HCT116 (cell line): Measurements from ENCODE around the gene ZC3HAV1. TPM values are rescaled to one million over a fixed set of nuclear protein-coding genes. Genes with fewer than 3 reads are reported as not detected.

Experiments
- ATAC-seq: fragments of 200-7000 bp; cut with Tn5 transposase; 2 replicates; pipeline ENCODE4 v1.9.1; 2020; ENCODE audit warnings: mild to moderate bottlenecking, moderate library complexity
- BruUV-seq: library from RNA; stranded (reverse); fragments of 400-500 nt; replicated peaks from 2 replicates; lab custom pipeline; 2021; lab: Mats Ljungman, UMichigan
- CTCF ChIA-PET: fragments of 300-600 bp; sonication (Branson Sonifier 250); formaldehyde crosslinking; loops from one replicate; lab custom pipeline; 2021; ENCODE audit warnings: antibody characterized with exemption; lab: Charles Lee
- POLR2A ChIA-PET: fragments of 300-600, 350-600 bp; sonication (Branson Sonifier 250); formaldehyde crosslinking; loops from one replicate; lab custom pipeline; 2021; ENCODE audit warnings: antibody characterized with exemption; lab: Charles Lee
- RAD21 ChIA-PET, 2 experiments: fragments of 300-600 bp; sonication (Branson Sonifier 250); formaldehyde crosslinking; loops; one replicate each; lab custom pipeline; 2023; ENCODE audit warnings: low total read pairs in 2 of 2; ENCODE audit not compliant: uncharacterized antibody in 2 of 2, unreplicated experiment in 2 of 2, low non-redundant PET in 1 of 2; lab: Charles Lee
- DNase-seq: peaks from one replicate; pipeline ENCODE4 v3.0.0-alpha.2; 2010; ENCODE audit warnings: low read depth, low spot score
- H2AFZ ChIP-seq: fragments of 200-600 bp; shearing (Covaris generic), sonication (generic); 2 replicates; pipeline ENCODE4 v1.6.1; 2017; ENCODE audit warnings: low read depth, mixed run types, mixed read lengths, antibody characterized with exemption, low read length; ENCODE audit not compliant: poor library complexity, severe bottlenecking
- H3K27ac ChIP-seq: 2 replicates; pipeline ENCODE4 v1.5.1; 2012; ENCODE audit warnings: low read depth, low read length
- H3K27me3 ChIP-seq: fragments of 200-600 bp; sonication (generic); 2 replicates; pipeline ENCODE4 v1.6.1; 2016; ENCODE audit warnings: mixed run types, low read length, mixed read lengths; ENCODE audit not compliant: insufficient read depth
- H3K36me3 ChIP-seq, 2 experiments: fragments of 200-500 bp in 1 of 2; fragments of 200-600 bp in 1 of 2; sonication (Bioruptor generic) in 1 of 2; sonication (generic) in 1 of 2; 2 replicates each; pipeline versions ENCODE4 v1.5.1 to v1.6.1; 2014 to 2016; ENCODE audit warnings: low read length in 2 of 2, inconsistent platforms in 1 of 2, mixed read lengths in 1 of 2, mixed run types in 1 of 2; ENCODE audit not compliant: insufficient read depth in 2 of 2, control insufficient read depth in 1 of 2
- H3K4me1 ChIP-seq, 2 experiments: fragments of 200-600 bp in 1 of 2; sonication (generic) in 1 of 2; 2 replicates each; pipeline versions ENCODE4 v1.5.1 to v1.6.1; 2012 to 2017; ENCODE audit warnings: low read length in 2 of 2, inconsistent platforms in 1 of 2, mild to moderate bottlenecking in 1 of 2, mixed read lengths in 1 of 2, mixed run types in 1 of 2, moderate library complexity in 1 of 2; ENCODE audit not compliant: insufficient read depth in 2 of 2, control insufficient read depth in 1 of 2
- H3K4me2 ChIP-seq: fragments of 200-600 bp; sonication (generic); 2 replicates; pipeline ENCODE4 v1.6.1; 2017; ENCODE audit warnings: mixed run types, low read length, mixed read lengths
- H3K4me3 ChIP-seq, 2 experiments: fragments of 200-600 bp in 1 of 2; sonication (generic) in 1 of 2; replicated peaks in 1 of 2; 2 replicates each; pipeline ENCODE4 v1.5.1; 2011 to 2016; ENCODE audit warnings: low read length in 2 of 2, control low read depth in 1 of 2, low read depth in 1 of 2, mild to moderate bottlenecking in 1 of 2, mixed read lengths in 1 of 2, mixed run types in 1 of 2
- H3K79me2 ChIP-seq: fragments of 200-600 bp; sonication (generic); 2 replicates; pipeline ENCODE4 v1.6.1; 2017; ENCODE audit warnings: mild to moderate bottlenecking, mixed run types, low read length, moderate library complexity, mixed read lengths; ENCODE audit not compliant: insufficient read depth
- H3K9ac ChIP-seq: fragments of 200-600 bp; sonication (generic); 2 replicates; pipeline ENCODE4 v1.6.1; 2016; ENCODE audit warnings: low read length, mixed read lengths
- H3K9me2 ChIP-seq: fragments of 200-600 bp; sonication (generic), shearing (Covaris generic); 2 replicates; pipeline ENCODE4 v1.6.1; 2017; ENCODE audit warnings: mixed run types, mild to moderate bottlenecking, moderate library complexity; ENCODE audit not compliant: insufficient read depth
- H3K9me3 ChIP-seq, 2 experiments: fragments of 200-500 bp in 1 of 2; fragments of 200-600 bp in 1 of 2; sonication (Bioruptor generic) in 1 of 2; sonication (generic) in 1 of 2; 2 replicates each; pipeline ENCODE4 v1.6.1; 2014 to 2017; ENCODE audit warnings: low read length in 2 of 2, mixed read lengths in 2 of 2, inconsistent platforms in 1 of 2, low read depth in 1 of 2, mild to moderate bottlenecking in 1 of 2, mixed run types in 1 of 2, moderate library complexity in 1 of 2; ENCODE audit not compliant: control insufficient read depth in 1 of 2, insufficient read depth in 1 of 2
- H4K20me1 ChIP-seq: fragments of 200-600 bp; sonication (generic), shearing (Covaris generic); 2 replicates; pipeline ENCODE4 v1.6.1; 2017; ENCODE audit warnings: mixed run types, mild to moderate bottlenecking, moderate library complexity; ENCODE audit not compliant: insufficient read depth
- ATF3 ChIP-seq: IDR thresholded peaks from 2 replicates; pipeline ENCODE4 v1.6.1; 2012
- CBX3 ChIP-seq: IDR thresholded peaks from 2 replicates; pipeline ENCODE4 v1.6.1; 2012; ENCODE audit warnings: low read depth
- CEBPB ChIP-seq: IDR thresholded peaks from 2 replicates; pipeline ENCODE4 v1.6.1; 2012; ENCODE audit warnings: low read depth
- EGR1 ChIP-seq: IDR thresholded peaks from 2 replicates; pipeline ENCODE4 v1.6.1; 2012; ENCODE audit warnings: low read depth
- EZH2phosphoT487 ChIP-seq: fragments of 200-600 bp; IDR thresholded peaks from 2 replicates; pipeline ENCODE4 v1.6.1; 2018; ENCODE audit warnings: antibody characterized with exemption, borderline replicate concordance
- FOSL1 ChIP-seq: IDR thresholded peaks from 2 replicates; pipeline ENCODE4 v1.6.1; 2012; ENCODE audit warnings: low read depth
- POLR2AphosphoS5 ChIP-seq: IDR thresholded peaks from 2 replicates; pipeline ENCODE4 v1.6.1; 2011; ENCODE audit warnings: mild to moderate bottlenecking, low read depth, low read length, moderate library complexity
- YY1 ChIP-seq: IDR thresholded peaks from 2 replicates; pipeline ENCODE4 v1.6.1; 2011; ENCODE audit warnings: low read length, low read depth, moderate library complexity, mild to moderate bottlenecking; ENCODE audit not compliant: insufficient replicate concordance; ENCODE audit errors: extremely low read depth
- ZFX ChIP-seq: fragments of 450-650 bp; IDR thresholded peaks from 2 replicates; pipeline ENCODE4 v1.6.1; 2017
- intact Hi-C: fragments of 100-400 bp; cut with micrococcal nuclease; formaldehyde crosslinking; loops from 2 replicates; pipeline ENCODE4 v1.10.0; 2022
- total RNA-seq: library from RNA; stranded (reverse); gene quantifications from one replicate; pipeline ENCODE4 v1.2.1, GENCODE V29; 2021; ENCODE audit not compliant: unreplicated experiment
- TF ChIP-seq, protein P1 (sequence below): IDR thresholded peaks from 2 replicates; pipeline ENCODE4 v1.6.1; 2011; ENCODE audit warnings: mild to moderate bottlenecking, low read length, moderate library complexity; ENCODE audit not compliant: insufficient replicate concordance; ENCODE audit errors: extremely low read depth
- TF ChIP-seq, protein P2 (sequence below): IDR thresholded peaks from 2 replicates; pipeline ENCODE4 v1.6.1; 2012

The ZC3HAV1 gene
- total RNA-seq, 1 experiment from 2014 or later = 23.7 TPM

- POLR2A ChIA-PET = no interaction called here
Measured at GRCh38 chr7:139060695-139061237, 48.8 kb downstream of the ZC3HAV1 start.

More at GRCh38 chr7:139060695-139061237, 48.8 kb downstream of the ZC3HAV1 start:
- H3K4me2 ChIP-seq = no peak overlapping the region
- ChIA-PET RAD21 (no interaction called here), CTCF (interaction anchor here (0.9 kb wide), 1 partner anchor 43 kb away, joined by 3 read pairs; no protein-coding TSS in a partner anchor)
- H3K27me3 ChIP-seq = no peaks in the 10 kb centered on the region
- intact Hi-C loops = no loop called here
- H3K9me2 ChIP-seq = no peaks in the 10 kb centered on the region
- TF ChIP-seq CEBPB (no peak), ATF3 (no peak), FOSL1 (no peak), ZFX (no peak), EZH2phosphoT487 (no peak), CBX3 (no peak), EGR1 (no peak), POLR2AphosphoS5 (no peak), YY1 (no peak)
- TF ChIP-seq, protein P1, sequence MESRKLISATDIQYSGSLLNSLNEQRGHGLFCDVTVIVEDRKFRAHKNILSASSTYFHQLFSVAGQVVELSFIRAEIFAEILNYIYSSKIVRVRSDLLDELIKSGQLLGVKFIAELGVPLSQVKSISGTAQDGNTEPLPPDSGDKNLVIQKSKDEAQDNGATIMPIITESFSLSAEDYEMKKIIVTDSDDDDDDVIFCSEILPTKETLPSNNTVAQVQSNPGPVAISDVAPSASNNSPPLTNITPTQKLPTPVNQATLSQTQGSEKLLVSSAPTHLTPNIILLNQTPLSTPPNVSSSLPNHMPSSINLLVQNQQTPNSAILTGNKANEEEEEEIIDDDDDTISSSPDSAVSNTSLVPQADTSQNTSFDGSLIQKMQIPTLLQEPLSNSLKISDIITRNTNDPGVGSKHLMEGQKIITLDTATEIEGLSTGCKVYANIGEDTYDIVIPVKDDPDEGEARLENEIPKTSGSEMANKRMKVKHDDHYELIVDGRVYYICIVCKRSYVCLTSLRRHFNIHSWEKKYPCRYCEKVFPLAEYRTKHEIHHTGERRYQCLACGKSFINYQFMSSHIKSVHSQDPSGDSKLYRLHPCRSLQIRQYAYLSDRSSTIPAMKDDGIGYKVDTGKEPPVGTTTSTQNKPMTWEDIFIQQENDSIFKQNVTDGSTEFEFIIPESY = no peak
- TF ChIP-seq, protein P2, sequence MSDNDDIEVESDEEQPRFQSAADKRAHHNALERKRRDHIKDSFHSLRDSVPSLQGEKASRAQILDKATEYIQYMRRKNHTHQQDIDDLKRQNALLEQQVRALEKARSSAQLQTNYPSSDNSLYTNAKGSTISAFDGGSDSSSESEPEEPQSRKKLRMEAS = no peak
- no peaks in the 10 kb centered on the region for H3K9me3 ChIP-seq
- no peaks in the 10 kb centered on the region for H3K4me1 ChIP-seq
- no peak for ATAC-seq
- no peak overlapping the region for H3K9ac ChIP-seq
- DNase-seq = no peak
- peaks cover 19 to 21% of the 10 kb centered on the region in 2 experiments; a peak in 2 of 4 replicates for H3K36me3 ChIP-seq
- no peaks in the 10 kb centered on the region for H3K79me2 ChIP-seq
- no peak overlapping the region for H2AFZ ChIP-seq
- no peak overlapping the region for H3K27ac ChIP-seq
- no peak overlapping the region for H3K4me3 ChIP-seq
- no peaks in the 10 kb centered on the region for H4K20me1 ChIP-seq
- BruUV-seq = TSS peak; percentile 22
